Rectal smooth muscle tissue (tissue), 1 donor: ENCODE data around the gene ADAMTS19.

Source experiments
- H3K27ac ChIP-seq: one replicate; pipeline ENCODE4 v1.7.0; 2013; ENCODE audit warnings: low read depth, low read length, inconsistent platforms
- H3K27me3 ChIP-seq: one replicate; pipeline ENCODE4 v1.7.0; 2013; ENCODE audit warnings: low read length; ENCODE audit not compliant: control insufficient read depth, insufficient read depth
- H3K36me3 ChIP-seq: one replicate; pipeline ENCODE4 v1.7.0; 2013; ENCODE audit warnings: low read length; ENCODE audit not compliant: control insufficient read depth, insufficient read depth
- H3K4me1 ChIP-seq: one replicate; pipeline ENCODE4 v1.7.0; 2013; ENCODE audit warnings: low read length; ENCODE audit not compliant: control insufficient read depth, insufficient read depth
- H3K4me3 ChIP-seq: one replicate; pipeline ENCODE4 v1.7.0; 2013; ENCODE audit warnings: low read length
- H3K9ac ChIP-seq: one replicate; pipeline ENCODE4 v1.7.0; 2013; ENCODE audit warnings: low read length

Gene ADAMTS19

GRCh38 chr5:129496864-129497595 lies 36.9 kb downstream of the ADAMTS19 start:
- Histone ChIP-seq H3K27me3 (no peaks in the 10 kb centered on the region), H3K27ac (no peak overlapping the region), H3K4me3 (no peak overlapping the region), H3K36me3 (no peaks in the 10 kb centered on the region), H3K9ac (no peak overlapping the region), H3K4me1 (no peaks in the 10 kb centered on the region)

- H3K4me3 ChIP-seq, result no peak overlapping the region
- H3K27me3 ChIP-seq, result no peaks in the 10 kb centered on the region
- no peaks in the 10 kb centered on the region for H3K4me1 ChIP-seq
- no peak overlapping the region for H3K27ac ChIP-seq
- H3K36me3 ChIP-seq, result no peaks in the 10 kb centered on the region
- no peak overlapping the region for H3K9ac ChIP-seq
Measured at GRCh38 chr5:129499208-129499852, 39.2 kb downstream of the ADAMTS19 start.

- H3K4me3 ChIP-seq, result no peak overlapping the region
- H3K9ac ChIP-seq, result no peak overlapping the region
- no peaks in the 10 kb centered on the region for H3K27me3 ChIP-seq
- H3K4me1 ChIP-seq, result no peaks in the 10 kb centered on the region
- no peaks in the 10 kb centered on the region for H3K36me3 ChIP-seq
- no peak overlapping the region for H3K27ac ChIP-seq
Measured at GRCh38 chr5:129500101-129500500, 40.0 kb downstream of the ADAMTS19 start.

- no peaks in the 10 kb centered on the region for H3K4me1 ChIP-seq
- H3K27ac ChIP-seq, result no peak overlapping the region
- H3K36me3 ChIP-seq, result no peaks in the 10 kb centered on the region
- no peaks in the 10 kb centered on the region for H3K27me3 ChIP-seq
- no peak overlapping the region for H3K9ac ChIP-seq
- H3K4me3 ChIP-seq, result no peak overlapping the region
Measured at GRCh38 chr5:129506086-129506485, 46.0 kb downstream of the ADAMTS19 start.

- Histone ChIP-seq H3K27me3 (no peaks in the 10 kb centered on the region), H3K36me3 (no peaks in the 10 kb centered on the region), H3K4me3 (no peak overlapping the region), H3K27ac (no peak overlapping the region), H3K4me1 (no peaks in the 10 kb centered on the region), H3K9ac (no peak overlapping the region)
Measured at GRCh38 chr5:129506950-129507349, 46.9 kb downstream of the ADAMTS19 start.

- no peak overlapping the region for H3K9ac ChIP-seq
- no peaks in the 10 kb centered on the region for H3K4me1 ChIP-seq
- no peak overlapping the region for H3K27ac ChIP-seq
- no peaks in the 10 kb centered on the region for H3K27me3 ChIP-seq
- H3K36me3 ChIP-seq, result no peaks in the 10 kb centered on the region
- no peak overlapping the region for H3K4me3 ChIP-seq
Measured at GRCh38 chr5:129507527-129507926, 47.4 kb downstream of the ADAMTS19 start.

GRCh38 chr5:129508606-129509005 lies 48.5 kb downstream of the ADAMTS19 start:
- H3K27ac ChIP-seq, result no peak overlapping the region
- H3K9ac ChIP-seq, result no peak overlapping the region
- H3K27me3 ChIP-seq, result no peaks in the 10 kb centered on the region
- no peaks in the 10 kb centered on the region for H3K36me3 ChIP-seq
- H3K4me3 ChIP-seq, result no peak overlapping the region
- no peaks in the 10 kb centered on the region for H3K4me1 ChIP-seq

GRCh38 chr5:129509363-129509975 lies 49.4 kb downstream of the ADAMTS19 start:
- Histone ChIP-seq H3K4me1 (no peaks in the 10 kb centered on the region), H3K4me3 (no peak overlapping the region), H3K27me3 (no peaks in the 10 kb centered on the region), H3K27ac (no peak overlapping the region), H3K9ac (no peak overlapping the region), H3K36me3 (no peaks in the 10 kb centered on the region)

- H3K27ac ChIP-seq, result no peak overlapping the region
- no peaks in the 10 kb centered on the region for H3K4me1 ChIP-seq
- no peak overlapping the region for H3K9ac ChIP-seq
- no peaks in the 10 kb centered on the region for H3K36me3 ChIP-seq
- H3K4me3 ChIP-seq, result no peak overlapping the region
- H3K27me3 ChIP-seq, result no peaks in the 10 kb centered on the region
Measured at GRCh38 chr5:129511291-129511690, 51.2 kb downstream of the ADAMTS19 start.

- Histone ChIP-seq H3K36me3 (no peaks in the 10 kb centered on the region), H3K4me1 (no peaks in the 10 kb centered on the region), H3K27me3 (no peaks in the 10 kb centered on the region), H3K9ac (no peak overlapping the region), H3K27ac (no peak overlapping the region), H3K4me3 (no peak overlapping the region)
Measured at GRCh38 chr5:129541051-129541450, 81.0 kb downstream of the ADAMTS19 start.

- H3K27me3 ChIP-seq, result no peaks in the 10 kb centered on the region
- H3K27ac ChIP-seq, result no peak overlapping the region
- H3K9ac ChIP-seq, result no peak overlapping the region
- H3K4me1 ChIP-seq, result no peaks in the 10 kb centered on the region
- no peaks in the 10 kb centered on the region for H3K36me3 ChIP-seq
- H3K4me3 ChIP-seq, result no peak overlapping the region
Measured at GRCh38 chr5:129541648-129542251, 81.7 kb downstream of the ADAMTS19 start.

- Histone ChIP-seq H3K27me3 (no peaks in the 10 kb centered on the region), H3K4me3 (no peak overlapping the region), H3K27ac (no peak overlapping the region), H3K9ac (no peak overlapping the region), H3K36me3 (no peaks in the 10 kb centered on the region), H3K4me1 (no peaks in the 10 kb centered on the region)
Measured at GRCh38 chr5:129547137-129547536, 87.0 kb downstream of the ADAMTS19 start.
